NB4 (cell line): ENCODE data around the gene SLK.

Experiments used
- DNase-seq: peaks from one replicate; pipeline ENCODE4 v3.0.0; 2010; ENCODE audit warnings: low read depth
- H3K4me3 ChIP-seq: one replicate; pipeline ENCODE4 v1.5.1; 2011; ENCODE audit warnings: mild to moderate bottlenecking, low read depth, low read length, moderate library complexity
- MYC ChIP-seq: IDR thresholded peaks from 2 replicates; pipeline ENCODE4 v1.6.1; 2011; ENCODE audit warnings: low read depth, low read length
- POLR2A ChIP-seq: IDR thresholded peaks from 2 replicates; pipeline ENCODE4 v1.6.1; 2011; ENCODE audit warnings: mild to moderate bottlenecking; ENCODE audit not compliant: insufficient read length; ENCODE audit errors: extremely low read depth
- TF ChIP-seq, protein P1 (sequence below): IDR thresholded peaks from 2 replicates; pipeline ENCODE4 v1.6.1; 2011; ENCODE audit warnings: low read depth, low read length
- TF ChIP-seq, protein P2 (sequence below): IDR thresholded peaks from one replicate; pipeline ENCODE4 v1.5.1; 2012; ENCODE audit warnings: low read depth, low read length

SLK gene

DNA sequence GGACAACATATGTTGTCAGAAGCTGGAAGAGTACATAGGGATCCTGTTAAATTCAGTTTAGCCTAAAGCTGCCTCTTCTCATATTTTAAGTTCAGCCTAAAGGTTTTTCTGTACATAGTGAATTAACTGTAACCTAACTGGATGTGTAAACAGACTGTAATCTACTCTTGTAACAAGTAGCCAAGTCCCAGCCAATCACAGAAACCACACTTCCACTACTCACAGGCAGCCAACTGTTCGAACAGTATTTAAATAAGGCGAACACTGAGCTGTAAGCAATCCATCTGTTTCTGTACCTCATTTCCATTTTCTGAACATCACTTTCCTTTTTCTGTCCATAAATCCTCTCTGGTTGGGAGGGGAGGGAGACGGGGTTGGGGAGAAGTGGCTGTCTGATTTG is 34.0 kb upstream of the SLK start:
- no peak for DNase-seq
- TF ChIP-seq MYC (no peak), POLR2A (no peak)
- TF ChIP-seq, protein P1, sequence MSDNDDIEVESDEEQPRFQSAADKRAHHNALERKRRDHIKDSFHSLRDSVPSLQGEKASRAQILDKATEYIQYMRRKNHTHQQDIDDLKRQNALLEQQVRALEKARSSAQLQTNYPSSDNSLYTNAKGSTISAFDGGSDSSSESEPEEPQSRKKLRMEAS: no peak
- TF ChIP-seq, protein P2, sequence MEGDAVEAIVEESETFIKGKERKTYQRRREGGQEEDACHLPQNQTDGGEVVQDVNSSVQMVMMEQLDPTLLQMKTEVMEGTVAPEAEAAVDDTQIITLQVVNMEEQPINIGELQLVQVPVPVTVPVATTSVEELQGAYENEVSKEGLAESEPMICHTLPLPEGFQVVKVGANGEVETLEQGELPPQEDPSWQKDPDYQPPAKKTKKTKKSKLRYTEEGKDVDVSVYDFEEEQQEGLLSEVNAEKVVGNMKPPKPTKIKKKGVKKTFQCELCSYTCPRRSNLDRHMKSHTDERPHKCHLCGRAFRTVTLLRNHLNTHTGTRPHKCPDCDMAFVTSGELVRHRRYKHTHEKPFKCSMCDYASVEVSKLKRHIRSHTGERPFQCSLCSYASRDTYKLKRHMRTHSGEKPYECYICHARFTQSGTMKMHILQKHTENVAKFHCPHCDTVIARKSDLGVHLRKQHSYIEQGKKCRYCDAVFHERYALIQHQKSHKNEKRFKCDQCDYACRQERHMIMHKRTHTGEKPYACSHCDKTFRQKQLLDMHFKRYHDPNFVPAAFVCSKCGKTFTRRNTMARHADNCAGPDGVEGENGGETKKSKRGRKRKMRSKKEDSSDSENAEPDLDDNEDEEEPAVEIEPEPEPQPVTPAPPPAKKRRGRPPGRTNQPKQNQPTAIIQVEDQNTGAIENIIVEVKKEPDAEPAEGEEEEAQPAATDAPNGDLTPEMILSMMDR: no peak
- H3K4me3 ChIP-seq: no peak overlapping the region

DNA sequence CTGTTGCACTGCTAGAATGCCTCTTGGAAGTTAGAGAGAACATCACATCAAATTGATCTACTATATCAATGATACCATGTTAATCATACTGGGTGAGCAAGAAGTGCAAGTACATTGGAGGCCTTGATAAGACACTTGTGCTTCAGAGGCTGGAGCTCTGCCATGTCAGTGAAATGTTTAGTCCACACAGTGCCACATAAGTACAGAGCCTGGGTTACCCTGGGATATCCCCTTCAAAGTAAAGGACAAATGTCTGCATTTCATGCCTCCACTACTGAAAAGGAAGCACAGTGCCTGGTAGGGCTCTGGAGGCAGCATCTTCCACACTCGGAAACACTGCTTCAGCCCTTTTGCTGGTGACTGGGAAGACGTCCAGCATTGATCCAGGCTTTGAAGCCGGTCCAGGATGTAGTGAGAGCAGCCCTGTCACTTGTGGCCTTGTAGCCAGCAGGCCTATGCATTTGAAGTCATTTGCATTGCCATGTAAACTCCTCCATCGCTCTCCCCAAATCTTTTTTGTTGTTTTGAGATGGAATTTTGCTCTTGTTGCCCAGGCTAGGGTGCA is 33.3 kb upstream of the SLK start:
- TF ChIP-seq POLR2A: no peak
- TF ChIP-seq, protein P2: no peak
- DNase-seq: no peak
- H3K4me3 ChIP-seq: no peak overlapping the region

DNA sequence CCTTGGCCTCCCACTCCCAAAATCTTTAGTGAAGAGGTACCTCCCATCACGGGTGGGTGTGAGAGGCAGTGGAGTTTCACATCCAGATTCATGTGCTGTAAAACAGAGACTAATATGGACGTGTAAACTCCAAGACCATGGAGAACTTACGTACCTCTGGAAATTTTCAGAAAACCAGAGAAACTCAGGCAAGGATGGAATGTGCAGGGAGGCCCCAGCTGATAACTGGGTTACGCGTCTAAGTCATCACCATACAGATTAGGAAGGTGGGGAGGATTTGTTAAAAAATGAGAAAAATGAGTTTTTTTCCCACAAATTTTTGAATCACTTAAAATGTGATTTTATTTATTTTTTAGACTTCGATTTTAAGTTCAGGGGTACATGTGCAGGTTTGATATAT is 32.6 kb upstream of the SLK start:
- DNase-seq: no peak
- no peak overlapping the region for H3K4me3 ChIP-seq
- no peak for TF ChIP-seq MYC
- no peak for TF ChIP-seq POLR2A
- TF ChIP-seq, protein P2: no peak
- TF ChIP-seq, protein P1: no peak

DNA sequence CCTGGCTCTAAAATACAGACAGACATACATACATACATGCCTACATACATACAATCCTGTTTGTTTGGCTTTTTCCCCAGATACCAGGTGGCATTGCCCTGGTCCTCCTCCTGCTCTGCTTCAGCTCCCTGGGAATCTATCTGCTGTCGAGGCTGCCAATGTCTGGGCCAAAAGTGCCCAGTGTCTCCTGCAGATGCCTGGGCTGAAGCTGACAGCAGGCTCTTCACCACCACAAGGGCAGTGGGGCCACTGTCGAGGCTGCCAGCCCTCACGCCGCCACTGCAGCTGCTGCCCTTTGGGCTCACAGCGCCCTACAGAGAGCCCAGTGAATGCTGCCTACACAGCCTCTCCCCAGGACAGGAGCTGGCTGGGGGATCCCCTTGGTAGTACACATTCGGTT is 30.9 kb upstream of the SLK start:
- H3K4me3 ChIP-seq: no peak overlapping the region
- no peak for DNase-seq
- TF ChIP-seq, protein P2: no peak
- TF ChIP-seq MYC (no peak), POLR2A (no peak)
- TF ChIP-seq, protein P1: no peak

DNA sequence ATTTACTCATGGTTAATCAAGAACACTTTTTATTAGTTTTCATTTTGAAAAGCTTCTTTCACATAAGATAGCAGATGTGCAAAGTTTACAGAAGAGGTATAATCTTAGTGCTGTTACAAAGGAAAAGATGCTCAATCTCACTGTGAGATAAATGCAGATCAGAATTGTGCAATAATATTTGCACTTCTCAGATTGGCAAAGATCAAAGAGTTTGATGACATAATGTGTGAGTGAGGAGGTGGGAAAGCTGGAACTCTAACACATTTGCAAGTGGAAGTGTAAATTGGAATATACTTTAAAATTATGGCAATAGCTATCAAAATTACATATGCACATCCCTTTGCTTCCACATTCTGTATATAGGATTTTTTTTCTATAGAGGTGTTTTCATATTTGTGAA is 27.4 kb upstream of the SLK start:
- H3K4me3 ChIP-seq: no peak overlapping the region
- DNase-seq: no peak
- TF ChIP-seq, protein P1: no peak
- TF ChIP-seq POLR2A: no peak
- TF ChIP-seq MYC: no peak
- TF ChIP-seq, protein P2: no peak

DNA sequence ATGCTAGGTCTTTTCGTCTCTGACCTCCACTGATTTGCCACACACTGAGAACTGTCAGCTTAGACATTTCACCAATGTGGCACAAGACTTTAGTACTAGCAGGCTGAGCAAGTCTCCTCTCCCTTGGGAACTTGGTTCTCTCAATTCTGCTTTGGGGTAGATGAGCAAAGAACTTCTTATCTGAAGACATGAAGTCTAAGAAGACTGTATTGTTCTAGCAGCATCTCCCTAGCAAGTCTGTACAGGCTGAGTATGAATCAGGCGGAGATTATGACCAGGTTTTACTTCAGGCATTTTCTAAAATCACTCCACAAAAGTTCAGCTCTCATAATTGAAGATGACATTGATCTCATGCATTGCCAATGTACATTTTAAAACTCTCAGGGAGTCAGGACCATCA is 25.1 kb upstream of the SLK start:
- H3K4me3 ChIP-seq: no peak overlapping the region
- DNase-seq: peak; percentile 23
- TF ChIP-seq, protein P2: no peak
- TF ChIP-seq, protein P1: no peak
- TF ChIP-seq POLR2A: no peak
